ENCODE results near the gene KIF26A. TPM values are rescaled to one million over a fixed set of nuclear protein-coding genes. Genes with fewer than 3 reads are reported as not detected.

KIF26A gene
- total RNA-seq, 1 donor from 2014 or later: 0.46 TPM

DNA sequence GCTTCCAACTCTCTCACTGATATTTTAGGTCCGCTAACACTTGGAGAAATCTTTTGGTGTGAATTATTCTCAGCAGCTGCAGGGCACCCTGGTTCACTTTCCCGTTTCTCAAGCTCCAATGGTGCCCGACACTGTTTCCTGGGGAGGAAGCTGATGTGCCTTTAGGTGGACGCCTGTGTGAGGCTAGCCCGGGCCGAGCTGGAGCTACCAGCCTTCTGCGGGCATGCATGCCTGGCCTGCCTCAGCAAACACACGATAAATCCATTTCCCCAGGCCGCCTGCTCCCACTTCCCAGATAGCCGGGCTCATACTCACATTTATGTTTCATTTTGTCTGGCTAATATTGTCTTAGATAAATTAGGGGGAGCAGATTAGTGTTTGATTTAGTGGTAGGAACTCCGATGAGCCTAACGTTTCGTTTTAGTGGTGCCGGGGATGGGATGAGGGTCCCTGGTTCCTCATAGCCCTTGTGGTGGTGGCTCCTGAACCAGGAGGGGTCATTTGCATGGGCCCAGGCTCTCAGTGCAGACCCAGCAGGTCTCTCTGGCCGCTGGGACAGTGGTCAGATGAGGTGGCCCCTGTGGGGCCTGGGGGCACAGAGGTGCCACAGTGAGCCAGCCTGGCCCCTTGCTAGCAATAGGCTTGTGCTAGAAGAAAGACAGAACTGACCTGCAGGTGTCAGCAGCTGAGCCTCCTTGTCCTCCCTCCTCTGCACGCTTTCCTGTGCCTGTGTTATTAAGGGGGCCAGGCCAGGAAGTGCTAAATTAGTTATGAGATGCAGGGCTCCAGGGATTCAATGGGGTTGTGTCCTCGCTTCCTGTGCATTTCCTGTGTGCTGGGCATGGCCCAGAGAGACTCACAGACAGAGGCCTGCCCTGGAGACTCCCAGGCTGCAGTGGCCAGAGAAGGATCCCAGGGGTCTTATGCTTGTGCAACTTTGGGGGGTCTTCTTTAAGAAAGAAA is 88.3 kb downstream of the KIF26A start:
- DNase-seq (ENCODE audit: low read depth): no peak
- no peak overlapping the region for H3K4me3 ChIP-seq (ENCODE audit: low read depth, low read length)
- TF ChIP-seq, protein P1, sequence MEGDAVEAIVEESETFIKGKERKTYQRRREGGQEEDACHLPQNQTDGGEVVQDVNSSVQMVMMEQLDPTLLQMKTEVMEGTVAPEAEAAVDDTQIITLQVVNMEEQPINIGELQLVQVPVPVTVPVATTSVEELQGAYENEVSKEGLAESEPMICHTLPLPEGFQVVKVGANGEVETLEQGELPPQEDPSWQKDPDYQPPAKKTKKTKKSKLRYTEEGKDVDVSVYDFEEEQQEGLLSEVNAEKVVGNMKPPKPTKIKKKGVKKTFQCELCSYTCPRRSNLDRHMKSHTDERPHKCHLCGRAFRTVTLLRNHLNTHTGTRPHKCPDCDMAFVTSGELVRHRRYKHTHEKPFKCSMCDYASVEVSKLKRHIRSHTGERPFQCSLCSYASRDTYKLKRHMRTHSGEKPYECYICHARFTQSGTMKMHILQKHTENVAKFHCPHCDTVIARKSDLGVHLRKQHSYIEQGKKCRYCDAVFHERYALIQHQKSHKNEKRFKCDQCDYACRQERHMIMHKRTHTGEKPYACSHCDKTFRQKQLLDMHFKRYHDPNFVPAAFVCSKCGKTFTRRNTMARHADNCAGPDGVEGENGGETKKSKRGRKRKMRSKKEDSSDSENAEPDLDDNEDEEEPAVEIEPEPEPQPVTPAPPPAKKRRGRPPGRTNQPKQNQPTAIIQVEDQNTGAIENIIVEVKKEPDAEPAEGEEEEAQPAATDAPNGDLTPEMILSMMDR (conservative IDR thresholded peaks at IDR 0.05; ENCODE audit: low read depth, low read length): no peak

DNA sequence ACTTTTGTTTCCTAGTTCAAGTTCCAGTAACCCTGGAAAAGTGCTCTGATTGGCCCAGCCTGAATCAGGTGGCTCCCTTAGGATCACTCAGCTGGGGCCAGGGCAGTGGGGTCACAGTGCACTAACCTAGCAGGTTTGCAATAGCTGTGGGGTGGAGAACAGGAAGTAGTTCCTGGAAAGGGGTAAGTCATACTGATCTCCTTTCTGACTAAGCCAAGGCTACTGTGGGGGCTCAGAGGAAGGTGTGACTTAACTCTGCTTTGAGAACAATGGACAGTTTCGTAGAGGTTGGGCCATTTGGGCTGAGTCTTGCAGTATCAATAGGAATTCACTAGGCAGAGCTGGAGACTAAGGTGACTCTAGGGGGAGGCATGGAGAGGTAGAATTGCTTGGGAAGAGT is 89.4 kb downstream of the KIF26A start:
- no peak overlapping the region for H3K4me3 ChIP-seq (ENCODE audit: low read depth, low read length)
- TF ChIP-seq, protein P1 (conservative IDR thresholded peaks at IDR 0.05; ENCODE audit: low read depth, low read length): no peak
- no peak for DNase-seq (ENCODE audit: low read depth)

DNA sequence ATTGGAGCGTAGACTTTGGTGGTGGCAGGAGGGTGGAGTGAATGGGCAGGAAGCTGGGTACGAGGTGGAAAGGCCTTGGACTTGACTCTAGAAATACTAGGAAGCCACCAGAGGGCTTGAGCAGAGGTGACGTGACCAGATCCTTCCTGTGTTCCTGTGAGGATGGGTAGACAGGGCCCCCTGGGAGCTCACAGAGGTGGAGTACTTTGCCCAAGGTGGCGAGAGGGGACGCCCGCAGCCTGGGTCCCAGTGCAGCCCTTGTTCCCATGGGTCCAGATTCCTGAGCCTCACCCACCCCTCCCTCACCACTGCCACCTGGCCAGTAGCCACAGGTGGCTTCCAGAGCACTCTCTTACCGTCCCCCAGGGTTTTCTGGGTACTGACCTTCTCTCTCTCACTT is 89.8 kb downstream of the KIF26A start:
- TF ChIP-seq, protein P1 (conservative IDR thresholded peaks at IDR 0.05; ENCODE audit: low read depth, low read length): no peak
- no peak overlapping the region for H3K4me3 ChIP-seq (ENCODE audit: low read depth, low read length)
- no peak for DNase-seq (ENCODE audit: low read depth)

DNA sequence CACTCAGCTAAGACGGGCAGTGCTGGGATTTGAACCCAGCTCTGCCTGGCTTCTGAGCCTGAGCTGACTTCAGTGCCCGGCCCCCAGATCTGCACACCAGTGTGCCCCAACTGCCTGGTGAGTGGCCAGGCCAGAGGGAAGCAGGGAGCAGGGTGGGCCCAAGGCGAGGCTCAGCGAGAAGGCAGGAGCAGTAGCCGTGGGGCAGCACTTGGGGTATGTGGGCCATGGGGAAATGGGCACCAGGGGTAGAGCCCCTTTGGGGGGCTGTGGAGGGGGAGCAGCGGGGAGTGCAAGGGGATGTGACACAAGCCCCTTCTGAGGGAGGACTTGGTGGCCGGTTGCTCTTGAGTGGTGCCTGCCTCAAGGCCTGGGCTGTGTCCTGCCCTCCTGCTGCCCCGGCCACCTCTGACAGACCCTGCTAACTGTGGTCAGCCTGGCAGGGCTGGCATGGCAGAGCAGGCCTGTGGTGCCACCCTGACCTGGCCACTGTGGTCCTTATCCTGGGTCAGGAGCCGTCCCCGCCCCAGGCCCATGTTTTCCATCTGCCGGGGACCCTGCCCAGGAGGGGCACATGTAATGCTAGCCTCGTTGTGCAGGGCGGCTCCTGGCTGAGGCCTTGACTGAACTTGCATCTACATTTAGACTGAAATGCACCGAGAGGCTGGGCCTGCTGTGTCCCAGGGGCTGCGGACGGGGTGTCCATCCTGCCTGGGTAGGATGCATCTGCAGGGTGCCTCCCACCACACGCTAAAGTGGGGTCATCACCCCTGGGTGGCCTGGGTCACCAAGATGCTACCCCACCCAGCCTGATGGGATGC is 90.5 kb downstream of the KIF26A start:
- TF ChIP-seq, protein P1 (conservative IDR thresholded peaks at IDR 0.05; ENCODE audit: low read depth, low read length): no peak
- DNase-seq (ENCODE audit: low read depth): no peak
- no peak overlapping the region for H3K4me3 ChIP-seq (ENCODE audit: low read depth, low read length)

DNA sequence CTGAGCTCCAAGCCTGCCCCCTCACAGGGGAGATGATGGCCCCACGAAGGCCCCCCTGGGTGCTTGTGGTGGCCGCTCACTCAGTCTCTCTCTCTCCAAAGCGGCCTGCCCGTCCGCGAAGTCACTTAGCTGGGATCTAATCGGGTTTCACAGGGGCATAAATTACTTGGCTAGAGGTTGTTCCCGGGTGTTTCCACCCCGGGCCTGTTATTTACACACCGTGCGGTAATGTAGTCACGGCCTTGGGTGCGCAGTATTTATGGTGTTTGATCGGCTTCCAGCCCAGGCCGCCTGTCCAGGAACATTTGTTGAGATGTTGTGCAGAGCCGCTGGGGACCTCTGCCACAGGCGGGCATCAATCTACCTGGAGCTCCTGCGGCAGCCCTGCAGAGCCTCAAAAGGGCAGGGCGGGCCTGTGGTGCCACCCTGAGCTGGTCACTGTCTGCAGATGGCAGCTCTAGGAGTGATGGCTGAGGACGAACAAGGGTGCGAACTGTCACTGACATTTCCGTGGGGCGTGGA is 91.2 kb downstream of the KIF26A start:
- TF ChIP-seq, protein P1 (conservative IDR thresholded peaks at IDR 0.05; ENCODE audit: low read depth, low read length): no peak
- no peak for DNase-seq (ENCODE audit: low read depth)
- no peak overlapping the region for H3K4me3 ChIP-seq (ENCODE audit: low read depth, low read length)

DNA sequence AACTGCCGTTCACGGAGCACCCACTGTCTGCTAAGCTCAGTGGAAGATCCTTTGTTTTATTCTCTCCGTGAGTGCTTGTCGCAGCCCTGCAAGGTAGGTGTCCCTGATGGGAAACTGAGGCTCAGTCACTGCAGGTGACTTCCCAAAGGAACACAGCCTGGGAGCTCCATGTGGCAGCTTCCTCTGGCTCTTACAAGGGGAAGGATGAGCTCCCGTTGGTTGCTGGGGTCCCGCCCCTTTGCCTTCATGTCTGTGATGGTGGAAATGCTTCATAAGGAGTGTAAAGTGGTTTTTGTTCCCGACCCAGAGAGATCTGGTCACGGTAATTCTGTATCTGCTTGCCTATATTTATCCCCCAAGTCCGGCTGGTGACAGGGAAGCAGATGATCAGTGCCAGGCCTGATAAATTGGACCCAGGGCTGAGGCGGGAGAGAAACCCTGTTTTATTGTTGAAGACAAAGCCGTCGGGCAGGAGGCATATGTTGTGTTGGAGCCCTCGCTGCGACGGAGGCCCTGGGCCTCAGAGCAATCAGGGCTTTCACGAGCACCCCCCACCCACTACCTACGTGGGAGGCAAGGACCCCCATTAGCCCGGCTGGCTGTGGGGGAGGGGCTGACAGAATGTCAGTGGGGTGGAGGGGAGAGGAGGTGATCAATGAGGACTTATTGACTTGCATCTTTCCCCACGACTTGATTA is 91.9 kb downstream of the KIF26A start:
- no peak for DNase-seq (ENCODE audit: low read depth)
- no peak overlapping the region for H3K4me3 ChIP-seq (ENCODE audit: low read depth, low read length)
- TF ChIP-seq, protein P1 (conservative IDR thresholded peaks at IDR 0.05; ENCODE audit: low read depth, low read length): no peak

Data from epithelial cell of proximal tubule (primary cell).